HG03025 (cell line): ENCODE measurements around the gene MDN1.
"Not testable (repeated sequence)": the region's sequence is repeated elsewhere in the genome, so short reads cannot be mapped to it uniquely, and the experiment has no call there.

Experiments used
- ATAC-seq: cut with Tn5 transposase; IDR thresholded peaks from one replicate; pipeline ENCODE4 v1.9.1; 2021; ENCODE audit warnings: mild to moderate bottlenecking, moderate library complexity; ENCODE audit not compliant: unreplicated experiment, low FRiP score

MDN1 gene

GRCh38 chr6:89826029-89826528 is 6.5 kb upstream of the MDN1 start:
- no peak for ATAC-seq

GRCh38 chr6:89818977-89819335 is 638 bp downstream of the MDN1 start:
- ATAC-seq: peak; percentile 13

GRCh38 chr6:89817481-89817880 is 2.1 kb downstream of the MDN1 start:
- ATAC-seq: no peak

GRCh38 chr6:89813422-89813821 is 6.2 kb downstream of the MDN1 start:
- not testable (repeated sequence) for ATAC-seq

GRCh38 chr6:89807581-89807980 is 12.0 kb downstream of the MDN1 start:
- ATAC-seq: no peak

- no peak for ATAC-seq
These were observed 13.7 kb downstream of the MDN1 start for GRCh38 chr6:89805814-89806371.

GRCh38 chr6:89803271-89803670 is 16.3 kb downstream of the MDN1 start:
- ATAC-seq: no peak

- no peak for ATAC-seq
These were observed 19.8 kb downstream of the MDN1 start for GRCh38 chr6:89799756-89800155.

GRCh38 chr6:89799096-89799495 is 20.5 kb downstream of the MDN1 start:
- no peak for ATAC-seq

GRCh38 chr6:89797317-89797716 is 22.3 kb downstream of the MDN1 start:
- ATAC-seq: no peak

GRCh38 chr6:89794324-89794723 is 25.3 kb downstream of the MDN1 start:
- no peak for ATAC-seq

- ATAC-seq: no peak
These were observed 26.0 kb downstream of the MDN1 start for GRCh38 chr6:89793586-89793985.

- ATAC-seq: no peak
These were observed 26.7 kb downstream of the MDN1 start for GRCh38 chr6:89792881-89793280.

GRCh38 chr6:89790403-89790802 is 29.2 kb downstream of the MDN1 start:
- ATAC-seq: no peak

- no peak for ATAC-seq
These were observed 29.6 kb downstream of the MDN1 start for GRCh38 chr6:89789980-89790379.

- no peak for ATAC-seq
These were observed 31.8 kb downstream of the MDN1 start for GRCh38 chr6:89787660-89788328.

GRCh38 chr6:89786970-89787369 is 32.6 kb downstream of the MDN1 start:
- ATAC-seq: no peak

GRCh38 chr6:89784838-89785237 is 34.8 kb downstream of the MDN1 start:
- no peak for ATAC-seq

- ATAC-seq: not testable (repeated sequence)
These were observed 36.3 kb downstream of the MDN1 start for GRCh38 chr6:89783293-89783692.

- no peak for ATAC-seq
These were observed 37.4 kb downstream of the MDN1 start for GRCh38 chr6:89782222-89782621.

- ATAC-seq: no peak
These were observed 38.2 kb downstream of the MDN1 start for GRCh38 chr6:89781070-89782034.
